T47D (cell line): ENCODE measurements around the gene OR4F15.
"Not testable (repeated sequence)": the region's sequence is repeated elsewhere in the genome, so short reads cannot be mapped to it uniquely, and the experiment has no call there.

Experiments
- DNase-seq, 2 experiments: peaks; one replicate each; pipeline versions ENCODE4 v3.0.0 to v3.0.0-alpha.2; 2011 to 2012; ENCODE audit warnings: low read depth in 1 of 2, low spot score in 1 of 2
- JUND ChIP-seq: IDR thresholded peaks from 2 replicates; pipeline ENCODE4 v1.6.1; 2012; ENCODE audit warnings: low read depth
- in situ Hi-C: cut with HindIII; loops from 2 replicates; pipeline ENCODE4 v1.10.0; 2016; ENCODE audit warnings: low sequenced_read_pairs, low pct_unique_long_range_greater_than_20kb

Gene OR4F15

GRCh38 chr15:101811902-101812301 lies at the start of gene OR4F15:
Gene OR4F15 (plus strand): TSS chr15:101812202. CDS start chr15:101818187, 5,985 bp downstream.
- no peak for TF ChIP-seq JUND
- in situ Hi-C loops, result no loop called here
- DNase-seq, result no peak

DNA sequence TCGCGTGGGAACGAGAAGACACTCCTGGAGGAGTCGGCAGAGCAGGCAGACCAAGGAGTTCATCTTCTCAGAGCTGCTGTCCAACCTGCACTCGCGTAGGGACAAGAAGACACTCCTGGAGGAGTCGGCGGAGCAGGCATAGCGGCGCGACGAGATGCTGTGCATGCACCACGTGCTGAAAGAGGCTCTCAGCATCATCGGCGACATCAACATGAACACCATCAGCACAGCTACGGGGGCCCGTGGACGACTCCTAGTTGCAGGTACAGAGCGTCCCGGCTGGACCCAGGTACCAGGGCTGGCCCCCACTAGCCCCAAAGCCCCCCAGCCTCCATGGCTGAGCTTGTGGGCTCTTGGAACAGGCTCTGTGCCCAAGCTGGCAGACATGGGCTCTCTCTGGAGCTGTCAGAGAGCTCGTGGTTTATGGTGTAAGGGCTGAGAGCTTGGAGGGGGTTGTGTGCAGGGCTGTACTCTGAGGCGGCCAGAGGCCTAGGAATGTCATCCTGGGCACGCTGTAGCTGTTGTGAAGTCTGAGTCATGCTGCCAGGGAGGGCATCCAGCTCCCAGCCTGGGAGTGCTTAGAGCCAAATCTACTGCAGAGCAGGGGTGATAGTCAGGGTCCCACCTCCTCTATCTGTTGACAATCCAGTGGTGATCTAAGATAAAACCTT lies 47.2 kb upstream of the OR4F15 start:
- in situ Hi-C loops, DNase-seq: not testable (repeated sequence)

DNA sequence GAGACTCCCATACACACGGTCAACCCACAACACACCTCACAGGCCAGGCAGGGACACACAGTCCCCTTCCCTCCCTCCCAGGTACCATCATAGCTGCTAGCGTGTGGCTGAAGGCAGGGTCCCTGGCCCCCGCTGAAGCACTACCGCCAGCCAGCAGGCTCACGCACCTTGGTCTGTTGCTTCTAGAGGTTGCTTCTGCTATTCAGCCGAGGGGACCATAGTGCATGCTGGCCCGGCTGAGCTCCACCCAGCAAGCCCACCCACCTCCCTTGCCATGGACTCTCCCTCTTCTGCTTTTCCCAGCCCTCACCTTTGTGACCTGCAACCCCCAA lies 46.7 kb upstream of the OR4F15 start:
- in situ Hi-C loops, DNase-seq: not testable (repeated sequence)

DNA sequence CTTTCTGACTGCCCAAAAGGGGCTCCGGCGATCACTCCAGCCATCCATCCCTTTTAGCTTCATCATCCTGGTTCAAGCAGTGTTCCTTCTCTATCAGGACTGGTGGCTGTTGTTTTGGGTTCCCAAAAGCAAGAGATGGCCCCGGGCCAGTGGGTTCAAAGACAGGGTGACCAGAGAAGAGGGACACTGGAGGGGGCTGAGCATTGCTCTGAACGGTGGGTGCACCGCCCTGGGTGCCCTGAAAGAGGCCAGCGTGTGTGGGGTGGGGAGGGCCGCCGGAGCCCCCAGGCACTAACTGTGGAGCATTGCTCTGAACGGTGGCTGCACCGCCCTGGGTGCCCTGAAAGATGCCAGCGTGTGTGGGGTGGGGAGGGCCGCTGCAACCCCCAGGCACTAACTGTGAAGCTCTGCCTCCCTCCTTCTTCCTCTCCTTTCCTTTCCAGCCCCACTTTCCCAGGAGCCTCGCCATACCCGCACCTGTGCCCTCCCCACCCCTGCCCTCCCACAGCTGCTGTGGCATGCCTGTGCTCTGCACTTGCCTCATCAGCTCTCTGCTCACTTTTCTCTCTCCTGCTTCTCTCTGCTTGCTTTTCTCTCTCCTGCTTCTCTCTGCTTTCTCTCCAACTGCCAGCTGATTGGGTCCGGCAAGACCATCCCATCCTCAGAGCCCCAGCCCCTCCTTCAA lies 46.1 kb upstream of the OR4F15 start:
- no peak for TF ChIP-seq JUND
- in situ Hi-C loops, result no loop called here
- DNase-seq, result no peak

DNA sequence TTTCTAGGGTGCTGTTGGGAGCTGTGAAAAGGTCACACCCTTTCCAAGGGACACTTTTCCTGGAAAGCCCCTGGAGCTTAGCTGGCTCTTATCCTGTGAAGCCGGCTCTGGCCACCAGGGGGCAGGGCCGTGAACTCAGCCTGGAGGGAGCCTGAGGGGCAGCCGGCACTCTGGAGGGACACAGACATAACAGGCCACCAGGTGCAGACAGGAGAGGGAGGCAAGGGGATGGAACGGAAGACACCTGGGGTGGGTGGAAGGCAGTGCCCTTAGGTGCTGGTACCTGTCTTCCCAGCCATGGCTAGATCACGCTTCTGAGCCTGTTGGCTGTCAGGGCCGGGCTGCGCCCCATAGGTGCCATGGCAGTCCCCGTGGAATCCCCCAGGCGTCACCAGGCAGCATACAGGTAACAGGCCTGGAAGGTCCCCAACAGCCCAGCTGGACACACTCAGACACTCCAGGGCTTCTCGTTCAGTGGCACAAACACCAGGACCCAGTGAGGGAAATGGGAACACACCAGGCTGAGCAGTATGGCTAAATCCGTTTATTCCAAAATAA lies 44.8 kb upstream of the OR4F15 start:
- in situ Hi-C loops, DNase-seq: not testable (repeated sequence)

DNA sequence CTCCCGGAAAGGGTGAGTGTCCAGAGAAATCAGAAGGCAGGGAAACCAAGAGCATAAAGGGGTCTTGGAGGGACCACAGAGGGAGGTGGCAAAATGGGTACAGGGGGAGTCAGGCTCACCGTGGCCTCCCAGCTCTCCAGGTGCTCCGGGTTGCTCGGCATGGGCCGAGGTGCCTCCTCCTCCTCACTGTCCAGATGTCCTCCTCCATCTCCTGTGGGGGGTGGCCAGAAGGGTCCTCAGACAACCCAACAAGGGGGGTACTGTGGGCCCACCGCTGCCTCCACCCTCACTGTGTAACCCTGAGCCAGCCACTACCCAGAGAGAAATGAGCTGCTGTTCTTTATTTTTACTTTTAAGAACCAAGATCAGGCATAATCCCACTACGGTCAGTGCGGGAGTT lies 39.1 kb upstream of the OR4F15 start:
- in situ Hi-C loops, result no loop called here
- no peak for TF ChIP-seq JUND
- DNase-seq, result no peak

DNA sequence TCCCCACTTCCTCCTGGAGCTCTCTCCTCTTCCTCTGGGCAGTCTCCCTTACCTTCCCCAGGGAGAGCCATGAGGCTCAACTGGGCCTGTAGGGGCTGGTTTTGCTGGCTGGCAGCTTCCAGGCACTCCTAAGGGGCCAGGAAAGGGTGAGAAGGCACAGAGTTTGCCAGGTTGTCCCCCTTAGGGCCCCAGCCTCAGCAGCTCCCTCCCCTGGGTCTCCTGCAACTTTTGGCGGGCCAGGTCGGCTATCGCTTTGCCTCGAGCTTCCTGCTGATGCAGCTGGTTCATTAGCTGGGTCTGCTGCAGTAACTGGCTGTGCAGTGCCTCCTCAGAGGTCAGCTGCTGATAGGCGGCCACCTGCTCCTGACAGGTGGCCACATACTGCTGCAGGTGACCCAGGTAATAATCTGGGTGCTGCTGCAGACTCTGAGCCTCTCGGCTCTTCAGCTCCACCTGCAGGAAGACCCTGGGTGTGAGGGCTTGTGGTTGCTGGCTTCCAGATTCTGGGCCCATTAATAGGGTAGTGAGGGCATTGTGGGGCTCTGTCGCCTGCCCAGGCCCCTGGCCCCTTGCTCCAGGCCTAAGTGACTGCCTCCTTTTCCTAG lies 38.4 kb upstream of the OR4F15 start:
- TF ChIP-seq JUND, result no peak
- DNase-seq, result peak in 1 of 2 experiments; percentile 62

DNA sequence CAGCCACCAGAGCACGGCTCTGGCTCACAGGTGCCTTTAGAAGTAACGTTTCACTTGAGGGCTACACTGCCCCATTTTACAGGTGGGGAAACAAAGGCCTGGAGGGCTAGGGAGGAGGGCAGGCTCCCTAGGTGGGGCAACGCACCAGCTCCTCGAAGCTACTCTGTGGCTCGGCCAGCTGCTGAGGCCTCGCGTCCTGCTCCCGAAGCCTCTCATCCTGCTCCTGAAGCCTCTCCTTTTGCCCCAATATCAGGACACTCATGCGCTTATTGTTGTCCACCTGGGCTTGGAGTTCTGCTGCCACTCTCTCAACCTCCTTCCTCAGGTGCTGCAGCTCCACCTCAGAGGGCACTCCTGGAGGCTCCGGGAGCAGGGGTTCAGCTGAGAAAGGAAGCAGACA lies 36.9 kb upstream of the OR4F15 start:
- in situ Hi-C loops, result no loop called here
- no peak for TF ChIP-seq JUND
- DNase-seq, result no peak

More for the DNA sequence above, 38.4 kb upstream of the OR4F15 start:
- in situ Hi-C loops, result no loop called here

- in situ Hi-C loops, result not testable (repeated sequence)
- DNase-seq, result peak in 1 of 2 experiments; percentile 34
These were observed 33.4 kb upstream of the OR4F15 start for GRCh38 chr15:101778576-101778975.

DNA sequence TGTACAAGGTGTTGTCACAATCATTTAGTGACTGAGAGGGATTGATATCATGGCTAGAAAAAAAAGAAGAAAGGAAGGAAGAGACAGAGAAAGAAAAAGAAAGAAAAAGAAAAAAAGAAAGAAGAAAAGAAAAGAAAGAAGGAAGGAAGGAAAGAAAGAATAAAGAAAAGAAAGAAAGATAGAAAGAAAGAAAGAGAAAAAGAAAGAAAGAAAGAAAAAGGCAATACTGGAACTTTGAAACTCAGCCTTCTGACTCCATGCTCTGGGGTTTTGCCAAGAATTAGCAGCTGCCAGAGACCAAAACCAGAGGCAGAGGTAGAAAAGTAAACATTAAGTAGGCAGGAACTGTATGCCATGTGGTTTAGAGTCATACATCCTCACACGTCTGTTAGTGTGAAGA lies 31.8 kb upstream of the OR4F15 start:
- DNase-seq, in situ Hi-C loops: not testable (repeated sequence)

- no peak for TF ChIP-seq JUND
- in situ Hi-C loops, result no loop called here
- peak in 1 of 2 experiments; percentile 52 for DNase-seq
These were observed 30.1 kb upstream of the OR4F15 start for GRCh38 chr15:101781928-101782327.

- DNase-seq, result no peak
- in situ Hi-C loops, result no loop called here
- TF ChIP-seq JUND, result no peak
These were observed 27.4 kb upstream of the OR4F15 start for GRCh38 chr15:101784644-101785043.

DNA sequence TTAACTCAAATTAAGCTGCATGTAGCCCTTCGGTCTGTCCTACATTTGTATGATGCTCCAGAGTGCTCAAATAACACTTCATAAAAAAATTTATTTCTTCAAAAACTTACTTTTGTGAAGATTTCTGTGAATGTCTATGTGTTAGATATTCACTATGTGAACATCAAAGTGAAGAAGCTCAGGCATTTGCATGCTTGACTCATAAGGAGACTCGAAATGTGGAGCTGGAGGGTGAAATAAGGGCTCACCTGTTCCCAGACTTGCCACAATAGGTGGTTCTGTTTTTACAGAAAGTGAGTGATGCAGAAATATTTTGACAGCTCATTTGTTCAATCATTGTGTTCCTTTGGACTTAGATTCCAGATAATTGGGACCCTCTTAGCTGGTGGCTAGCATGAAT lies 25.6 kb upstream of the OR4F15 start:
- DNase-seq, in situ Hi-C loops: not testable (repeated sequence)

DNA sequence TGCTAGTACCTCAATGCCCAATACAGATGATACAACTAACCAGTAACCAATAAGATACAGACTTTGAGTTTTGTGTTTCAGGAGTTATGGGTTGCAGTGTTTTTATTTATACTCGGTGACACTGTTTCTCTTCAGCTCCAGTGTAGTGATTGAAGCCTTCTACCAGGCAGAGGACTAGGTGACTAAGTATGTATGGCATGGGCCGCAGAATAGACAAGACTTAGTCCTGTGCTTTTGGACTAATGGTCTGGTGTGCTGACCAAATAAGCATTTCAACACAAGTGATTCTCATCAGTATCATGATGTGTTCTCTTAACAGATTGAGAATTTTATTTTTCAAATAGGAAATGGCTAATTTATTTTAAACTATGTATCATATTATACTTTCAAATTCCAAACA lies 24.0 kb upstream of the OR4F15 start:
- DNase-seq, in situ Hi-C loops: not testable (repeated sequence)

GRCh38 chr15:101788503-101789269 lies 23.3 kb upstream of the OR4F15 start:
- in situ Hi-C loops, DNase-seq: not testable (repeated sequence)

- in situ Hi-C loops, DNase-seq: not testable (repeated sequence)
These were observed 21.3 kb upstream of the OR4F15 start for GRCh38 chr15:101790748-101791147.

GRCh38 chr15:101793981-101794380 lies 18.0 kb upstream of the OR4F15 start:
- DNase-seq, in situ Hi-C loops: not testable (repeated sequence)
